Fibroblast of skin of scalp (primary cell): ENCODE data around the gene MPPED1.

Source experiments
- DNase-seq: peaks from one replicate; pipeline ENCODE4 v3.0.0-alpha.2; 2013

MPPED1 gene

DNA sequence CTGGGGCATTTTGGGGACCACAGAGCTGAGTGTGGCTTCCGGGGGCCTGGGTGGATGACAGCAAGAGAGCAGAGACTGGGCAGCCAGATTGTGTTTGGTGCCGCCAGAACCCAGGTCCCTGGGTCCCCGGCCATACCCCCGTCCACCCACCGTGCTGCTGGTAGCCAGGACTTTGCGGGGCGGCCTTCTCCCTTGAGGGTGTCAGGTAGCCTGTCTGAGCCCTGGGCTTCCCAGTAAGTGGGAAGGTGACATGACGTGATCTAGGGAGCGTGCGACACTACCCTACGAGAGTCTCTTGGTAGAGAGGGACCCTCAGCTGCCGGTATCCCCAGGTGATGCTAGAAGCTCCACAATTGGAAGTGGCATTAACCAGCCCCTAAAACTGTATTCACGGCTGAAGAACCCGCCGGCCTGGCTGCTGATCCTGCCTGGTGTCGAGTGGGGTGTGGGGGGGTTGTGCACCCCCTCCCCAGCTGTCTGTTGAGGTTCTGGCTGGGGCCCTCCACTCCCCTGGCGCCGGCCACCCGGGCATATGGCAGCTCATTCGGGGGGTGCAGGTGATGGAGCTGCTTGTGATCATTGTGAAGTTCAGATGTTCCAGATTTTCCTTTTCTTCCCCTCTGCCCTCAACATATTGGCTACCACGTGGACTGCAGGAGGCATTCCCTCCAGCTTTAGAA is 66.9 kb downstream of the MPPED1 start:
- no peak for DNase-seq

DNA sequence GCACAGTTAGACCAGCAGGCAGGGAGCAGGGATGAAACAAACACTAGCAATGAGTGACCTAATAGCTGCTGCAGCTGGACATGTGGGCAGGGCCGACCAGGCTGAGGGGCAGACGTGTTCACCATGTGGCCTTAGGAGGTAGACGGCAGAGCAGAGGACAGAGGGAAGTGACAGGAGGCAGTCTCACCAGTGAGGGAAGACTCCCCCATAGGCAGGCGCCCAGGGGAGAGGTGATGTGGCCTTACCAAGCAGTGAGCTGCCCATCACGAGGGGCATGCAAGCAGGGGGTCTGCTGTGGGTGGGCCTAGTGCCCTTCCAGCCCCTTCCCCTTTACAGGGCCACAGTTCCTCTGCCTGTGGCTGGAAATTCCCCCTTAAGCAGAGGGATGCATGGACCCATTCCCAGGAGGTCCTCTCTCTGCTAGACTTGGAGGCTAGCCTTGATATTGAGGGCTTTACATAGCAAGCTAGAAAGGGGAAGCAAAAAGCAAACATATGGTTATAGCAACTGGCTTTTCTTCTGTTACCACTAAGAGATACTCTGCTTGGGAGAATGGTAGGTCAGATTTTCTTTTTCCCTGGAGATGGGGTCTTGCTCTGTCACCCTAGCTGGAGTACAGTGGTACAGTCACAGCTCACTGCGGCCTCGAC is 67.6 kb downstream of the MPPED1 start:
- no peak for DNase-seq

DNA sequence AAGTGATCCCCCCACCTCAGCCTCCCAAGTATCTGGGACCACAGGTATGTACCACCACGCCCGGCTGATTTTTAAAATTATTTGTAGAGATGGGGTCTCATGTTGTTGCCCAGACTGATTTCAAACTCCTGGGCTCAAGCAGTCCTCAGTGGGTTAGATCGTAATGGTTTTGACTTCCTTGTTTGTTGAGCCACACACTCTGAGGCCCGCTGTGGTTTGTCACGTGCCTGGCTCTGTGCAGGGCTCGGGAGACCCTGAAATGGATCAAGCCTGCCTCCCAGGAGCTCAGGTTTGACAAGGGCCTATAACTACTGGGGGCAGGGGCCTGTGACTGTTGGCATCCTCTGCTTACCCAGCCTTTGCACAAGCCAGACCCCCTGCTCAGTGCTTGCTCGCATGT is 68.1 kb downstream of the MPPED1 start:
- DNase-seq, result no peak

DNA sequence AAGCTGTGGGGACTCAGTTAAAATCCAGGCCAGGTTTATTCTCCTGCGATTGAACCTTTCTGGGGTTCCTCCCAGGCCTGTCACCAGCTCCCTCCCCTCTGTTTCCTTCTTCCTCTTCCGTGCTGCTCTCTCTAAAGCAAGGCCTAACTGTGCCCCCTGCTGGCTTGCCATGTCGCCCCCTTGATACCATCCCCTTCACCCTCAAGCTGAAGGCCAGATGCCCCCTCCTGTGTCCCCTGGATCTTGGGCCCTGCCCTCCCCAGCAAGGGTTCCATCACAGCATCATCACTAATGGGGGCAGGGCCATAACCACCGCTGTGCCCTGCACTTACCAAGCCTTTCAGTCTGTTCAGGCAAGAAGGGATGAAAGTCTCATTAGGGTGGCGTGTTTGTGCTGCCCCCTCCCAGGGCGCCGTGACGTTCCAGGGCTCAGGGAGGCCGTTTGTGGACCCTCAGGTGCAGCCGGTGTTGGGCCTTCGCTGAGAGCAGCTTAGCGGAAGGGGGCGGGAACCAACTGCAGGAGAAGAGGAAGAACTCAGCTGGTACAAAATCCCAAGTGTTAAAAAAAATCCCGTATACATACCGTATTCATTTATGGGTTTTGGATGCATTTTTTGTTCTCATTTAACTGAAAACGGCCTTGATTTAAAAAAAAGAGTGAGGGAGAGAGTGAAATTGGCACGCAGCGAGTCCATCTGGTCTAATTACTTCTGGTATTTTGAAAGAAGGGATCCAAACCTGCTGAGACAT is 69.9 kb downstream of the MPPED1 start:
- DNase-seq, result no peak

DNA sequence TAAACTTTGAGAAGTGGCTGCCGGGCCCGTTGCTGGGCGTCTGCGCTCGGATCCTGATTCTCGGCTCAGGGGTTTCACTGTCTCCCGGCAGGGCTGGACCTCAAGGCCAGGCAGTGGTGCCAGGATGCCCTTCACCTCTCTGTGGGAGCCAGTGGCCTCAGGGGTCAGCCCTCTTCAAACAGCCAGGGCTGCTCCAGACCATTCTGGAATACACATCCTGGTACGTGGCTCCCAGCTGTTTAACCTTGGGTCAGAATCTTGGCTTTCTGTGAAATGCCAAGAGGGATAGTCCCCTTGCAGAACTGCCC is 70.5 kb downstream of the MPPED1 start:
- no peak for DNase-seq

DNA sequence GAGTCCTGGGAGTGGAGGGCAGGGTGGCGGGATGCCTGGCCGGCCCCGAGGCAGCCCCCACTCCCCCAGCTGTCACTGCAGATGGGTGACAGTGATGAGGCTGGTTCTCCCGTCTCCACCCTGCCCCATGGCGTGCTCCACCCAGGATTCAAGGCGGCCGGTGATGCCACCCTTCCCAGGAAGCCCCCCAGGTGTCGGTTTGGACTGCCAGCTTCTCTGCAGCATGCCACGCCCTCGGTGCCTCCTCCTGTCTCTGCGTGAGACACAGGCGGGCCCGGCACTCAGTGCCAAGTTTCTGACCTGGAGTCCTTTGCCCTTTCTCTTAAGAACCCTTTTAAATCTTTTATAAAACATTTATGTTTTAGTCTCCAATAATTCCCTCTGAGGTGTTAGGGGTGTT is 71.5 kb downstream of the MPPED1 start:
- DNase-seq, result no peak

DNA sequence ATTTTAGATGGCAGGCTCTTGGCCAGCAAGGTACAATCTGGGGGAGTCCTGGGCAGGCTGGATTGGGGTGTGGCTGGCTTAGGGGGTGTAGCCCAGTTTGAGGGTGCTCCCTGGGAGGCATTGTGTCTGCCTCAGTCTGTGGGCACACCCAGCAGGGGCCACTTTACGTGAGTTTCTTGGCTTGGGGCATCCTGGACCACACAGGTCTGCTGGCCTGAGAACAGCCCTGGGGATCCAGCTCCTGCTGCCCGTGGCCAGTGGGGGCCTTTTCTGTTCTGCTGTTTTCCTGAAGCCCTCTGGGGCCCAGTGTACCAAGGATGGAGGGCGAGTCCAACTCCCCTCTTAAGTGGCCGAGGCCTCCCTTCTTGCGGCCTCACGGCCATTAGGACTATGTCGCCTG is 71.9 kb downstream of the MPPED1 start:
- DNase-seq, result no peak

DNA sequence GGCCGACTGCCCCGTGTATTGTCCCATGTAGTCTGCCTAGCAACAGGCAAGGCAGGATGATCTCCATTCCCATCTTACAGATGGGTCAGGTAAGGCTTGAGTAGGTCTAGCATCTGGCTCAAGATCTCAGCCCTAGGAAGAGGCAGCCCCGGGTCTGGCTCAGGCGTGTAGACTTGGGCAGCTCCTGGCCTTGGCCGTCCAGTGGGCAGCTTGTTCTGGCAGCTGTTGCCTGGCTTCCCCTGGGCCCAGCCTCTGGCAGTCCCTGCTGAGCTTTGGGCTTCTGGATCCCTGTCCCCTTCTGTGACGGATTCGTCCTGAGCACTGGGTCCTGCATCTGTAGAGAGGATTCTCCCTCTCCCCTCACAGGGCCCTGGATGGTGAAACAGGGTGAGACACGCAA is 72.4 kb downstream of the MPPED1 start:
- no peak for DNase-seq

DNA sequence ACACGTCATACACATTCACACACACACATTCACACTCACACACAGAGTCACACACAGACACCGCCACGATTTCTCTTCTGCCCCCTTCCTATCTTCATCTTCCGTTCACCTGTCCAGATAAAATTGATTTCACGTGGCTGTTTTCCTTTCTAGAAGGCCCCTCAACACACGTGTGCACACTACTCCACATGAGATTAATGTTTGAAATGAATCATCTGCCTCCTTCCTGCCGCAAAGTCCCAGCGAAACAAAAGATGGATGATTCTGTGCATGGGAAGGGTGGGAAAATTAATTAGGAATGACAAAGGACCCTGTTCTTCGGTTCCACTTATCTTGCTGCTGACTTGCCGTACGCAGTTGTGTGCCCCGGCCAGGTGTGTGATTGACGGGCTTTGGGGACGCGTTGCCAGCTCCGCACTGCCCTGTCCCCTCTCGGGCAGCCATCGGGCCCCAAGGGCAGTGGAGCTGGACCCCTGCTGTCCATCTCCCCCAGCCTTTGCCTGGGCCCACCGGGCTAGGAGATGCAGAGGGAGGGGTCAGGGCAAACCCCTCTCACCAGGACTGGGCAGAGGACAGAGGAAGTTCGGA is 73.8 kb downstream of the MPPED1 start:
- DNase-seq, result no peak

DNA sequence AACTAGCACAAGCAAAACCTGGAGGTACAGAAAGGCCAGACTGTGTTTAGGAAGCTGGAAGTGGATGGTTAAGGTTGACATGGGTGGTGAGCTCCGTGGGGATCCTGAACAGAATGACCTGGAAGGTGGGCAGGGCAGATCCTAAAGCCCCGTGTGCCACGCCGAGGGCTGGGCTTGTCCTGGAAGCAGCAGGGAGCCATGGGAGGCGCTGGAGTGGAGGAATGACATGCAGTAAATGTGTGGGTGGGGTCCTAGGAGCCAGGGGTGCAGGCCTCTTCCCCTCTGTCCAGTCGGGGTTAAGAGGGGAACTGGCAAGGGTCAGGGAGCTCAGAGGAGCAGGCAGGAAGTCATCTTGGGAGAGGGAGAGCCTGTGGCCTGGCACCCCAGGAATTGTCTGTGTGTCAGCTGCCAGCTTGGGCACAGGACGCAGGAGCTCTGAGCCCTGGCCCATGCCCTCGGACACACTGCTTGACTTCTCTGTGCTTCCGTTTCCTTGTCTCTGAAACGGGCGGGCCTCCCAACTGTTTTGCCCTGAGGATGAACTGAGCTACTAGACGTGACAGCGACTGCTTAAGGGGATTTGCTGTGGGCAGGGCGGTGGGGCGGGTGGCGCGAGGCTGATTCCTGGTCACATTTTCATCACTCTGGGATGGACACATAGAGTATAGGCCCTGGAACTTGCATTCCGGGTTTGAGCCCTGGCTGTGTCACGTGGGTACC is 75.7 kb downstream of the MPPED1 start:
- no peak for DNase-seq

DNA sequence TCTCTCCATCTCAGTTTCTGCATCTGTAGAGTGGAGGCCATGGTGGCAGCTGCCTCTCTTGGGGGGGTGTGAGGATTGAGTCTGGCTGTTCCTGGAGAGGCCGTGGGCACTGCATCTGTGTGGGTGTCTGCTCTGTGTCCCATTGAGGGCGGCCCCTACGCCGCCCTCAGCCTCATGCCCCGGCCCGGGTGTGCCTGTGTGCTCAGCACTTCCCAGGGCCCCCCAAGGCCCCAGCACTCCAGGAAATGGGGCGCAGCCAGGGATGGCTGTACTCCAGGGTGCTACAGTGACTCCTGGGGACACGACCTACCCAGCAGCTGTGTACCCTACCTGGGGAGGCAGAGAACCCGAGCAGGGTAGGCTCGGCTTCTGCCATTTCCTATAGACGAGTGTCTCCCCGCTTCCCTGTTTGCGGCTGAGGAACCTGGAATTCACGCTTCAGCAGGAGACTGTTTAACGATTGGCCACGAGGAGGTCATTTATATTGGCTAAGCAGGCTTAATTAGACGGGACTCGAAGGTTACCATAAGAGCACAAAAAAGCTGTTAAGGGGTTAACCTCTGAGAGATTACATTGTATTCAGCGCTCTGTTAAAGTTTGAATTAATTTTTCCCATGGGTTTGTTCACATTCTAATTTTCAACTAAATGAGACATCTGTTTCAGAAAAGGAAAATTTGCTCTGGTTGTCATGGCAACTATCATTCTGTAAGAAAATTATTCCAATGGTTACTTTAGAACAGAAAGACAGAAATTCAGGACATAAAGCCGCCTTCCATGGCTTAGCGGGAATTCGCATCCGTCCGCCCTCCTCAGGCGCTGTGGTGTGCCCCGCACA is 76.4 kb downstream of the MPPED1 start:
- DNase-seq, result no peak

DNA sequence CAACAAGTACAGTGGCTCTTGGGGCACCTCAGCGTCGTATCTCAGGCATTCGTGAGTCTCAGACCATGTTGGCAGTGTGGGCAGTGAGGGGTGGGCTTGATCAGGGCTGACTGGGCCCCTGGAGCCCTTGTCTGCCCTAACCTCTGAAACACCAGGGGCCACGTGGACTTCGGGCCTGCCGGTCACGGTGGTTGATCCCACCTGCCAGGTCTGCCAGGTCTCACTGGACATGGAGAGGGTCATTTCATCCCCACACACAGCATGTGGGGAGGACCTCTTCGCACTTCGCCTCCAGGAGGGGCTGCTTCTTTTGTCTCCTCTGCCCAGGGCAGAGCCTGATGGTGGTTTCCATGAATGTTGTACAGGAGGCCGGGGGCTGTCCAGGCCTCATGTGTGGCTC is 77.1 kb downstream of the MPPED1 start:
- DNase-seq, result no peak

DNA sequence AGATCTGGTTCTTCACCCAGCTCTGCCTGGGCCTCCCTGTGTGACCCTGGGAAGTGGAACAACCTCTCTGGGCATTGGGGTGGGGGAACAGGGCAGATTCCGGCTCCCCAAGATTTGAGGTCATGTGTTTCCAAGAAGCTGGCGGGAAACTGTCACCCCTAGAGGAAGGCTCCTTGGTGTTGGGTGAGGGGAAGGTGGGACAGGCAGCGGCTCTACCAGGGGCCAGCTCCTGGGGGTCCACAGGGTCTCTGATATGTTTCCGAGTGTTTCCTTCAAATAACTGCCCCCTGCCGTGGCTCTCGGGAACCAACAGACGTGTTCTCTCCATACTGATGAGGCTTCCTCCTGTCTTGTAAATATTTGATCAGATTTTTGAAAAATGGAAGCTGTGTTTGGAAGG is 78.5 kb downstream of the MPPED1 start:
- no peak for DNase-seq

DNA sequence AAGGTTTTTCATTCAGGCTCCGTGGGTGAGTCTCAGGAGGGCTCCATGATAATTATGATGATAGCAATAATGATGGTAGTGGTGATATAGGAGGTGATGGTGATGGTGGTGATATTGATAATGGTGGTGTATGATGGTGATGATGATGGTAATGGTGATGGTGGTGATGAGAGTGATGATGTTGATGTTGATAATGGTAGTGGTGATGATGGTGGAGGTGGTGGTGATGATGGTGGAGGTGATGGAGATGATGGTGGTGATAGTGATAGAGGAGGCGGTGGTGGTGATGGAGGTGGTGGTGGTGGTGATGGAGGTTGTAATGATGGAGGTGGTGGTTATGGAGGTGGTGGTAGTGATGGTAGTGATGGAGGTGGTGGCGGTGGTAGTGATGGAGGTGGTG is 79.4 kb downstream of the MPPED1 start:
- no peak for DNase-seq

DNA sequence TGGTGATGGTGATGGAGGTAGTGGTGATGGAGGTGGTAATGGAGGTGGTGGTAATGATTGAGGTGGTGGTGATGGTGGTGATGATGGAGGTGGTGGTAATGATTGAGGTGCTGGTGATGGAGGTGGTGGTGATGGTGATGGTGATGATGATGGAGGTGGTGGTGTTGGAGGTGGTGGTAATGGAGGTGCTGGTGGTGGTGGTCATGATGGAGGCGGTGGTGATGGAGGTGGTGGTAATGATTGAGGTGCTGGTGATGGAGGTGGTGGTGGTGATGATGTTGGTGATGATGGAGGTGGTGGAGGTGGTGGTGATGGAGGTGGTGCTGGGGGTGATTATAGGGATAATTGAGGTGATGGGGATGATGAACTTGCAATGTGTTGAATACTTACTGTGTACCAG is 79.9 kb downstream of the MPPED1 start:
- no peak for DNase-seq

DNA sequence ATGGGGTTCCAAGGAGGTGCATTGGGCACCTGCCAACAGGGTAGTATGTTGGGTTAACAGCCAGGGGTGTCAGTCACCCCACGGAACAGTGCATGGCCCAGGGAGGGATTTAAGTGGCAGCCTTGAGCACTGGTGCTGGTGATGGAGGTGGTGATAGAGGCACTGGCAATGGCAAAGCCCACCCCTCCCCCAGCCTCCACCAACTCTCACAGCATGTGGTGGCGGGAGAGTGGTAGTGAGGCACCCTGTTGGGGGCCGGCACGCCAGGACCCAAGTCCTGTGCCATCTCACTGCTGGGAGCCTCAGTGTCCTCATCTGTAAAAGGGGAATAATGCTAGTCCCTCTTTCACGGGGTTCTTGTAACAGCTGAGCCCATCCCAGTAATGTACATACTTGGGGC is 81.5 kb downstream of the MPPED1 start:
- no peak for DNase-seq

DNA sequence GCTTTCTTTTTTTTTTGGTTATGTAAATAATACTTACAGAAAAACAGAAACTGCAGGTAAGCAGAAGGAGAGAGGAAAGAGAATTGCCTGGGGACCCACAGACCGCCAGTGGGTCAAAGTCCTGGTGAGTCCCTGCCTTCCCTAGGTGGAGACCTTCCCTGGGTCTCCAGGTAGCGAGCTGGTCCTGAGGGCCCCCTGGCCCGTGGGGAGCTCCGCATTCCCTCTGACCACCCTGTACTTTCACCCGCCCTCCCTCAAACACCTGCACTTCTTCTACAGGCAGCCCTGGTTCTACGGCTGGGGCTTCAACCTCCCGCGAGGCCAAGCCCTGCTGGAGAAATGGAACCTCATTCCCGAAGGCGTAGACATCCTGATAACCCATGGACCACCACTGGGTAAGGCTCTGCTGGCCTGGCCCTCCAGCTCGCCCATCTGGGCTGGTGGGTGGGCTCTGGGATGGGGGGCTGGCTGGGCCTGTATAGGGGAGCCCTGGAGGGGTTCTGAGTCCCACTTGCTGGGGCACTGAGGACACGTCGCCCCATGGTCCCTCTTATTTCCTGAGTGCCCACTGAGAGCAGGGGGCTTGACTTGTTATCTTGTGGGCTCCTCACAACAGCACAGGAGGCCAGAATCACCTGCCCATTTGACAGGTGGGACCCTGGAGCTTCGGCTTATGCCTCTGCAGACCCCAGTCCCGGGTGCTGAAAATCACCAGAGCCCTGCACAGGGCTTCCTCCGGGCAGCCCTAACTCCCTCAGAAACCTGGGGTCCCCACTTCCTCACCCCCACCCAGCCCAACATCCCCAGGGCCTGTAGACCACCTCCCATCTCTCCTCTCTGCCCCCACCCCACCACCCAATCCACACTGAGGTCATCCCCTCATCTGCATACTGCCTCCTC is 86.4 kb downstream of the MPPED1 start:
- no peak for DNase-seq

DNA sequence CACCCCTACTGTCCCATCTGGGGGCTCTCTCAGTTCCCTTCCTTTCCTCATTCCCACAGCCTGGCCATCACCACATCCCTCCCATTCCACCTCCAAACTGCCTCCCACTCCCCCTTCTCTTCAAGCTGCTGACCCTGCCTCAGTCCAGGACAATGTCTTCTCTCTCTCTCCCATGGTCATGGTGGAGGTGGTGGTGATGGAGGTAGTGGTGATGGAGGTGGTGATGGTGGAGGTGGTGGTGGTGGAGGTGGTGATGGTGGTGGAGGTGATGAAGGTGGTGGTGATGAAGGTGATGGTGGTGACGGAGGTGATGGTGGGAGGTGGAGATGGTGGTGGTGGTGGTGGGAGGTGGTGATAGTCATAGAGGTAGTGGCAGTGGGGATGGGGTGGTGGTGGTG is 87.0 kb downstream of the MPPED1 start:
- no peak for DNase-seq

DNA sequence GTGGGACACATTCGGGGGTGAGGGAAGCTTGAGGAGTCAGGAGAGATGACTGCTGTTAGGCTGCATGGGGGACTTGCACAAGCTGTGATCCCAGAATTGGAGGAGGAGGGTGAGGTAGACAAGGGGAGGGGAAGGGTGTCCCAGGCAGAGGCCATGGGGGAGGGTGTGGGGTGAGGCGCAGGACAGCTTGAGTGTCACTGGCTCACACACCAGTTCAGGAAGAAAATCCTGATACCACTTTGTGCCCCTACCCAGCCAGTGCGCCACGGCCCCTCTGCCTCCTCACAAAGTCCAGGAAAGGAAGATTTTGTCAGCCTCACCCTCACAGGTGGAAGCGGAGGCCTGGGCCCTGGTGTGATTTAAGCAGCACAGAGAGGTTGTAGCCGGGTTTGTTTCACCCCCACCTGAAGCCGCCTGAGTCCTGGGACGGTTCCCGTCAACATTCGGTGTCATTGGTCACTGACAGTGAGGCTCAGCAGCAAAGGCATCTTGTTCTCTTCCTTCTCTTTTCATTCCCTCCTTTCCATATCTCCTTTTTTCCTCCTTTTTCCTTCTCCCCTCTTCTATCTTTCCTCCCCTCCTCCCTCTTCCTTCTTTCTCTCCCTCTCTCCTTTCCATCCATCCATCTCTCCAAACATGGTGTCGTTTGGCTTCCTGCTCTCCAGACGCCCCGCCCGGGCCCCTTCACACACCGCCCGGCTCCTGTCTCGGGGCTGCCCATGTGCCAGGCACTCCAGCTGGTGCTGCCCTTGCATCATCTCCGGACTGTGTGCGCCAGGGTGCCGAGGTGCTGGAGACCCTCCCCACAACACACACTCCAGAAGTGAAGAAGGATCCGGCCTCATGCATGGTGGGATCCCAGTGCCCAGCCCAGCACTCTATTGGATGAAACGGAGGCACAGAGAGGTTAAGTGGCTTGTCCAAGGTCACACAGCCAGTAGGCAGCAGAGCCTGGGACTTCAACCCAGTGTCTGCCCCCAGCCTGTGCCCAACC is 89.3 kb downstream of the MPPED1 start:
- DNase-seq, result no peak

DNA sequence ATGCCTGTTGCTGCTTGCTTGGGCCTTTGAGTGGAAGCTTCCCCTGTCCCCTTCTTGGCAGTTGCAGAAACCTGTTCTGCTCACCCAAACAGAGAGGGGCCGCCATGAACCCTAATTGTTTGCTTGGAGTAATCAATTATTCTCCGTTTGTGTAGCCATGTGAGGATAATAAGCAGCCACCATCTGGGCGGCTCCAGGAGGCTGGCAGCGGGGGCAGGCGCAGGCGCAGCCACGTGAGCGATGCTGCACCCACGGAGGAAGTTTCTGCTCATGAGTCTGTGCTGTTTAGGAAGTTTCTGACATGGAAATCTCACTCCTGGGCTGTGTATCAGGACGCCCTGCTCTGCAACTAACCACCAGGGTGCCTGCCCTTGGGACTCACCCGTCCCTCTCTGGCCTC is 90.1 kb downstream of the MPPED1 start:
- DNase-seq, result no peak
